ENCODE data around the gene IFI16. TPM values are rescaled to one million over a fixed set of nuclear protein-coding genes. Genes with fewer than 3 reads are reported as not detected.
"Not testable (repeated sequence)": the region's sequence is repeated elsewhere in the genome, so short reads cannot be mapped to it uniquely, and the experiment has no call there.

The IFI16 gene
- total and polyA plus RNA-seq, 2 donors (not counting 3 experiments of a cell fraction or from before 2014, with no cell fraction given) = 52.8 to 183 TPM

- BruUV-seq (replicated peaks) = no TSS peak
- no peak overlapping the region for H3K9ac ChIP-seq (replicated peaks; ENCODE audit: extremely low read depth, insufficient read depth, low read length)
- CTCF ChIA-PET = no interaction called here
- no peak overlapping the region for H3K4me3 ChIP-seq (replicated peaks in 1 of 3; ENCODE audit: insufficient read depth in 1 of 3, low read depth in 1 of 3, low read length in 3 of 3)
- H3K4me1 ChIP-seq (ENCODE audit: control insufficient read depth, extremely low read depth, insufficient read depth, low read length) = peaks cover 17% of the 10 kb centered on the region
- H3K9me1 ChIP-seq (replicated peaks; ENCODE audit: control insufficient read depth, extremely low read depth, insufficient read depth, low read length) = no peaks in the 10 kb centered on the region
- no peaks in the 10 kb centered on the region for H3K27me3 ChIP-seq (ENCODE audit: control insufficient read depth in 2 of 2, insufficient read depth in 2 of 2, low read length in 2 of 2)
- intact Hi-C loops (cut with micrococcal nuclease) = no loop called here
- POLR2A ChIA-PET = no interaction called here
- H2AFZ ChIP-seq (ENCODE audit: low read depth, low read length) = no peak overlapping the region
- TF ChIP-seq POLR2AphosphoS5 (IDR thresholded peaks at IDR 0.05; ENCODE audit: insufficient read depth, low read depth, low read length) (no peak), FOS (IDR thresholded peaks at IDR 0.05; ENCODE audit: borderline replicate concordance, insufficient read depth, low read length) (no peak), CTCF (IDR thresholded peaks at IDR 0.05; ENCODE audit: extremely low read depth in 1 of 2, insufficient read depth in 1 of 2, low read depth in 1 of 2, low read length in 2 of 2) (no peak), JUN (IDR thresholded peaks at IDR 0.05; ENCODE audit: borderline replicate concordance, insufficient read depth, insufficient read length, low read depth) (no peak), MAX (IDR thresholded peaks at IDR 0.05; ENCODE audit: insufficient read depth, insufficient read length) (no peak), MYC (IDR thresholded peaks at IDR 0.05; ENCODE audit: low read depth, low read length) (no peak), GATA2 (IDR thresholded peaks at IDR 0.05; ENCODE audit: insufficient read depth, insufficient read length, low read depth, low read length) (no peak), EZH2 (IDR thresholded peaks at IDR 0.05; ENCODE audit: borderline replicate concordance, low read depth, low read length, severe bottlenecking) (no peak), POLR2A (IDR thresholded peaks at IDR 0.05; ENCODE audit: low read depth, low read length) (no peak)
- no peak overlapping the region for H3K27ac ChIP-seq (ENCODE audit: insufficient read depth, low read depth, low read length)
- no peaks in the 10 kb centered on the region for H3K36me3 ChIP-seq (ENCODE audit: control insufficient read depth in 2 of 2, extremely low read depth in 1 of 2, insufficient read depth in 2 of 2, low read length in 2 of 2)
- no peaks in the 10 kb centered on the region for H4K20me1 ChIP-seq (replicated peaks; ENCODE audit: control insufficient read depth, extremely low read depth, insufficient read depth, low read length)
- H3K4me2 ChIP-seq (ENCODE audit: insufficient read depth, low read length) = no peak overlapping the region
- dilution Hi-C loops (cut with MboI; ENCODE audit: extremely low pct_ligation_motif_present, low sequenced_read_pairs) = no loop called here
- DNase-seq (ENCODE audit: low read depth, low spot score) = no peak
- H3K79me2 ChIP-seq (ENCODE audit: control insufficient read depth, insufficient read depth, low read length) = peaks cover 9% of the 10 kb centered on the region
- FAIRE-seq = no peak
- H3K9me3 ChIP-seq (replicated peaks; ENCODE audit: control insufficient read depth, insufficient read depth, low read length) = no peaks in the 10 kb centered on the region
These were observed 4.0 kb upstream of the IFI16 start for GRCh38 chr1:159005676-159006075.

GRCh38 chr1:159006210-159006807, 3.4 kb upstream of the IFI16 start:
- FAIRE-seq; H3K4me3 ChIP-seq (replicated peaks in 1 of 3; ENCODE audit: insufficient read depth in 1 of 3, low read depth in 1 of 3, low read length in 3 of 3); H3K9me3 ChIP-seq (replicated peaks; ENCODE audit: control insufficient read depth, insufficient read depth, low read length); CTCF ChIA-PET; H3K36me3 ChIP-seq (ENCODE audit: control insufficient read depth in 2 of 2, extremely low read depth in 1 of 2, insufficient read depth in 2 of 2, low read length in 2 of 2); H3K9ac ChIP-seq (replicated peaks; ENCODE audit: extremely low read depth, insufficient read depth, low read length); H3K27me3 ChIP-seq (ENCODE audit: control insufficient read depth in 2 of 2, insufficient read depth in 2 of 2, low read length in 2 of 2); H3K27ac ChIP-seq (ENCODE audit: insufficient read depth, low read depth, low read length); H3K9me1 ChIP-seq (replicated peaks; ENCODE audit: control insufficient read depth, extremely low read depth, insufficient read depth, low read length); H3K4me2 ChIP-seq (ENCODE audit: insufficient read depth, low read length); intact Hi-C loops (cut with micrococcal nuclease); dilution Hi-C loops (cut with MboI; ENCODE audit: extremely low pct_ligation_motif_present, low sequenced_read_pairs); BruUV-seq (replicated peaks); DNase-seq (ENCODE audit: low read depth, low spot score); POLR2A ChIA-PET; H2AFZ ChIP-seq (ENCODE audit: low read depth, low read length); H4K20me1 ChIP-seq (replicated peaks; ENCODE audit: control insufficient read depth, extremely low read depth, insufficient read depth, low read length): not testable (repeated sequence)
- H3K4me1 ChIP-seq (ENCODE audit: control insufficient read depth, extremely low read depth, insufficient read depth, low read length) = peaks cover 11% of the 10 kb centered on the region
- H3K79me2 ChIP-seq (ENCODE audit: control insufficient read depth, insufficient read depth, low read length) = peaks cover 15% of the 10 kb centered on the region

All from endothelial cell of umbilical vein (primary cell).